ENCODE results near the gene PTX4.

DNA sequence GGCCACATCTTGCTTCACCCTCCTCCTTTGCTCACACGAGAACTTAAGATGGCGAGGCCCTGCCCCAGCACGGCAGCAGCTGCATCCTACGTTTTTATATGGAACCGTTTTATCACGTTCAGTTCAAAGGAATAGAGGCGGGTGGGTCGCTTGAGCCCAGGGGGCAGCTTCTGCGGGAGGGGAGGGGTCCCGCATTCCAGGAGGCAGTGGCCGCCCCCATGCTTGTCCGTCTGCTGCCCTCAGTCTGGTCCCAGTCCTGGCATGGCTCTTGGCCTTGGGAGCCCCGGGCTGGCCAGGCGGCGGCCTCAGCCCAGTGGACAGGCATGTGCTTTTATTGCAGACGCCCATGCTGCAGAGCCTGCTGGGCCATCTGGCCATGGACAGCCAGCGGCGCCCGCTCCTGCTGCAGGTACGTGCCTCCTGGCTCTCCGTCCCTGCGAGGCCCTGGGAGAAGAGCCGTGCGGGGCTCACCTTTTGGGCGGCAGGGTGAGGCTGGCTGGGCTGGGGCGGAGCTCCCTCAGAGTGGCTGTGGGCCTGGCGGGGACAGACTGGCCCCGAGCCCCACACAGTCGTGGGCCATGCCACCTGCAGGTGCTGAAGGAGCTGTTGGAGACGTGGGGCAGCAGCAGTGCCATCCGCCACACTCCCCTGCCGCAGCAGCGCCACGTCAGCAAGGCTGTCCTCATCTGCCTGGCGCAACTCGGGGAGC is 11.2 kb upstream of the PTX4 start:
- TF ChIP-seq CTCF (IDR thresholded peaks at IDR 0.05) (no peak), POLR2A (IDR thresholded peaks at IDR 0.05) (no peak)
